Stimulated activated CD4-positive, alpha-beta T cell treated with anti-CD3 and anti-CD28 coated beads, Interleukin-1b, Interleukin-23, amount 100 ng/mL, for 4 hours (primary cell): ENCODE measurements around the gene SOX11.

Experiments
- DNase-seq, 2 donors: peaks; one replicate each; pipeline ENCODE4 v3.0.0-alpha.2; 2020; ENCODE audit warnings: low read depth in 2 of 2

SOX11 gene

DNA sequence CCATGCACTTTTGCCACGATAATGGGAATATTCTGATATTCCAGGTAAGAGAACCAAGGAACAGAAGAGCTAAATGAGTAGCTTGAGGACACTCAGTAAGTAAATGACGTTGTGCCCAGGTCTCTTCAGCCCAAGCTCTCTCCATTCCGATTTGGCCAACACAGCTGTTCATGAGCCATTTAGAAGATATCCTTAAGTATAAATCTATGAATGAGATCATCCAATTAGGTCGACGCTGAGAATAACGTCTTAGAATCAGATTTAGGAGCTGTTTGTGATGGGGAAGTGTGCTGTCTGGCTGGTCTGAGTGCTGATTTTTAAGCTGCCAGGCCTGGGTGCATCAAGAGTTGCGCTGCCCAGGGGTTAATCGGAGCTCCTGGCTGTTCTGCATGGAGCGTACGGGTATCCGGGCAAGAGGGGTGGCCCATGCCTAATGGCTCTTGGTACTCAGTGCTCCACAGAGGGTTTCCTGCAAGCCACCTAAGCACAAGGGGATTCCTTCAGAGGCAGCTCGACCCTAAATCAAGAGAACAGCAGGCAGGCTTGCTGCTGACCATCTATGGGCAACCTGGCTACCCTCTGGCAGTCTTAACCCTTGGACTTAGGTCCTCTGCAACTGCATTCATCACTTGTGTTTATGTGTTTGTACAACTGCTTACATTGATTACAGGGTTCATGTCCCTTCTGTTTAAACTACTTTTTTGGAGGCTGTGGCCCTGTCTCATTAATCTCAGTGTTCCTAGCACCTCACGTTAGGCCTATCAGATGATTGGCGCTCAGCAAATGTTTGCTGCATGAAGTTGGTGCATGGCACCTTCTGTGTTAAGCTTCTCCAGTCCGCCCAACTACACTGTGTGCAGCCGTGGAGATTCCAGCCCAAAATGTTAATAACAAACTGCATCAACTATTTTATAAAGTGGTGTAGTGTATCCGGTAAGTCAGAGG is 31.9 kb downstream of the SOX11 start:
- no peak for DNase-seq

GRCh38 chr2:5725072-5725471 is 32.9 kb downstream of the SOX11 start:
- no peak for DNase-seq

GRCh38 chr2:5725794-5726463 is 33.7 kb downstream of the SOX11 start:
- DNase-seq = no peak

- DNase-seq = no peak
These were observed 35.1 kb downstream of the SOX11 start for GRCh38 chr2:5727235-5727634.

DNA sequence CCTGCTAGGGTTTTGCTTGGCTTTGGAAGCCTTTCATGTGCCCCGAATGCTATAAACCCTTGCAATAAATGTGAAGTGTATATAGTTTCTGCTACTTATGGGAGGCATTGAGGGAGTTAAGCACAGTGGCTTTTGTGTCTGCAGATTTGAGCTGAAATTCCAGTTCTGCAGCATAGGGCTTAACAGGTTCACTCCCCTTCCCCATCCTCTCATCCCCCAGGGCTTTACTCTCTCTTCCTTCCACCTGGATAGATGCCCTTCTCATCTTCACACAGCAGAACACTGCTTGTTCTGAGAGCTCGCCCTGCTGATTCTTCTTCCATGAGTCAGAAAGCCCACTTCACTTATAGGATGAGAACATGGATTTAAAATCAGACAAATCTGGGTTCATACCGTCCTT is 37.2 kb downstream of the SOX11 start:
- DNase-seq = no peak

GRCh38 chr2:5730386-5730785 is 38.2 kb downstream of the SOX11 start:
- no peak for DNase-seq

GRCh38 chr2:5734859-5735520 is 42.8 kb downstream of the SOX11 start:
- DNase-seq = no peak

- DNase-seq = no peak
These were observed 43.3 kb downstream of the SOX11 start for GRCh38 chr2:5735521-5735861.

DNA sequence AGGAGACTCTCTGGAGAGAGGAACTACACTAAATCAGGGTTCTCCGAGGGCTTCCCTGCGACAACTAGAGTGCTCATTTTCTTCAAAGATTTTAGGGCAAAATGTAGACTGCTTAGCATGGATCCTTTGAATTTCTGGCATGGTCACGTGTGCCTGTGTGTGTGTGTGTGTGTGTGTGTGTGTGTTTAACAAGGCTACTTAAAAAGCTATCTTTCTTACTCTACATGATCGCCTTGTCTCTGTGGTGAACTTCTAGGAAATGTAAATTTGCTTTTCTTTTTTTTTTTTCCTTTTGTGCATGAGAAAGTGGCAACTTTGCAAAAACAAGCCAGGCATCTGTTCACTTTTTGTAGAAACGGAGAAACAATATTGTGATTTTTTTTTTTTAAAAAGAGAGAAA is 43.9 kb downstream of the SOX11 start:
- DNase-seq = no peak

GRCh38 chr2:5736886-5737285 is 44.7 kb downstream of the SOX11 start:
- DNase-seq = no peak

- DNase-seq = no peak
These were observed 47.9 kb downstream of the SOX11 start for GRCh38 chr2:5740053-5740452.

DNA sequence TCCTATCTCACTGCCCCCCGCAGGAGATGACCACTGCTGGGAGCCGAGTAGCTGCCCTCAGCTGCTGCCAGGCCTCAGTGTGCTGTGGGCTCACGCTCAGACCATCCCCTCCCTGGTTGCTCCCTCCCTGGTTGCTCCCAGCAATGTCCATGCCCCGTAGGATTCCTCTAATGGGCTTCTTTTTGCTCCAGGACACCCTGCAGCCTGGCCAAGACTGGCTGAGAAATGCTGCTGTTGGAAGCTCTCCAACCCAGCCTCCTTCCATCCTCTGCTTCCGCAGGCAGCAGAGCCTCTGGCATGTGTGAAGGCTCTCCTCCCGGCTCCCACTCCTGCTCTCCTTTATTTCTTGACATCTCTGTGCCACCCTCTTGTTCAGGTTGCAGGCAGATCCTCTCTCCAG is 48.6 kb downstream of the SOX11 start:
- no peak for DNase-seq

GRCh38 chr2:5741242-5741641 is 49.1 kb downstream of the SOX11 start:
- DNase-seq = no peak

GRCh38 chr2:5742126-5742525 is 49.9 kb downstream of the SOX11 start:
- no peak for DNase-seq

GRCh38 chr2:5748391-5748790 is 56.2 kb downstream of the SOX11 start:
- DNase-seq = no peak

GRCh38 chr2:5748946-5749345 is 56.8 kb downstream of the SOX11 start:
- DNase-seq = no peak

DNA sequence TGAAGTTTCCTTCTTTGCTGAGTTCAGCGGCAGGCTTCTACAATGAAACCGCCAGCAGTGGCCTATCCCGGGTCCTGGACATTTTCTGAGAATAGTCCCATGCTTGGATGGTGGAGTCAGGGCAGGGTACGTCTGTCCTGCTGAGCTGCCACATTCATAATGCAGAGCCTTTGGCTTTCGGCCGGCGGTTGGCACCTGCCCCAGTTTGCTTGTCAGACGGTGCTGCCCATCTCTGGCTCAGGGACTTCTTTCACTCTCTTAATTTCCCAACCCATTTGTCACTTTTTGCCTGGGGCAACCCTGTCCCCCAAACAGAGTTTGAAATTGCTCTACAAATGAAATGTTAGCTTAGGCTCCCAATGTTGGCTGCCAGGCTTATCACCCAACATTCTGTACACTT is 57.2 kb downstream of the SOX11 start:
- no peak for DNase-seq
